VCaP (cell line): ENCODE data around the gene GP9.
A peak's percentile ranks its signal among the peaks of the same experiment; 100 is the strongest.

Experiments used
- H3K27ac ChIP-seq: fragments of 450-650 bp; 2 replicates; pipeline ENCODE4 v1.5.1; 2017
- TF ChIP-seq, protein P1 (sequence below): fragments of 450-650 bp; conservative IDR thresholded peaks from 2 replicates; pipeline ENCODE4 v1.5.1; 2017; ENCODE audit warnings: mild to moderate bottlenecking, moderate library complexity

GP9 gene

DNA sequence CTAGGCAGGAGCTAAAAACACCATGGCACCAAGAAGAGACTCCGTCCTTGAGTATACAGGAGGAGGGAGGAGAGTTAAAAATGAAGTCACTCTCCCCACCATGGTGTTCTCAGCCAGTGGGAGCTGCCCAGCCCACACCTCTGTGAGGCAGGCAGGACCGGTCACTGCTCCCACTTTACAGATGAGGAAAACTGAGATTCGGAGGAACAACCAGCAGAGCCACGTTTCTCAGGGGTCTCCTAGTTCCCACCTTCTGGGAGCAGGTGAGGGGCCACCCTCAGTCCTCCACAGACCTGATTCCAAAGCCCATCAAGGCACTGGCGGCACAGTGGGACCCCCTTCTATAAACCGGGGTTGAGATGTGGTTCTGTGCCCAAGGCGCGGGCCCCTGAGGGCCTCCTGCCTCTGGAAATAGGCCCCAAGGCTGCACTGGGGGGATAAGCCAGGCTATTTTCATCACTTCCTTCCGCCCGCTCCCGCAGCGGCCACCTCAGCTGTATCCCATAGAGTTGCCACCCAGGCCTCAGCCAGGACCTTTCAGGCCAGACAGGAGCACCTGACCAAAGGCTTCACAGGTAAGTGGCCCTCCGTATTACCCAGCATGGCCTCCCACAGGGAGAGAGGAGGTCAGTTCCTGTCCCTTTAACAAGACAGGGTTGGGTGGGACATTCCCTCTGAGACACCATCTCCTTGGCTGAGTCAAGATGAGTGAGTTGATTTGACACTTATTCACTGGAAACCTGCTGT lies at the start of gene GP9:
TSS of gene GP9 (plus strand) at position 504 of the 747 bp plus-strand sequence. CDS start 961 bp downstream, outside the sequence.
- TF ChIP-seq, protein P1, sequence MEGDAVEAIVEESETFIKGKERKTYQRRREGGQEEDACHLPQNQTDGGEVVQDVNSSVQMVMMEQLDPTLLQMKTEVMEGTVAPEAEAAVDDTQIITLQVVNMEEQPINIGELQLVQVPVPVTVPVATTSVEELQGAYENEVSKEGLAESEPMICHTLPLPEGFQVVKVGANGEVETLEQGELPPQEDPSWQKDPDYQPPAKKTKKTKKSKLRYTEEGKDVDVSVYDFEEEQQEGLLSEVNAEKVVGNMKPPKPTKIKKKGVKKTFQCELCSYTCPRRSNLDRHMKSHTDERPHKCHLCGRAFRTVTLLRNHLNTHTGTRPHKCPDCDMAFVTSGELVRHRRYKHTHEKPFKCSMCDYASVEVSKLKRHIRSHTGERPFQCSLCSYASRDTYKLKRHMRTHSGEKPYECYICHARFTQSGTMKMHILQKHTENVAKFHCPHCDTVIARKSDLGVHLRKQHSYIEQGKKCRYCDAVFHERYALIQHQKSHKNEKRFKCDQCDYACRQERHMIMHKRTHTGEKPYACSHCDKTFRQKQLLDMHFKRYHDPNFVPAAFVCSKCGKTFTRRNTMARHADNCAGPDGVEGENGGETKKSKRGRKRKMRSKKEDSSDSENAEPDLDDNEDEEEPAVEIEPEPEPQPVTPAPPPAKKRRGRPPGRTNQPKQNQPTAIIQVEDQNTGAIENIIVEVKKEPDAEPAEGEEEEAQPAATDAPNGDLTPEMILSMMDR = no peak
- peak within 1 kb of the TSS; percentile 64 for H3K27ac ChIP-seq

DNA sequence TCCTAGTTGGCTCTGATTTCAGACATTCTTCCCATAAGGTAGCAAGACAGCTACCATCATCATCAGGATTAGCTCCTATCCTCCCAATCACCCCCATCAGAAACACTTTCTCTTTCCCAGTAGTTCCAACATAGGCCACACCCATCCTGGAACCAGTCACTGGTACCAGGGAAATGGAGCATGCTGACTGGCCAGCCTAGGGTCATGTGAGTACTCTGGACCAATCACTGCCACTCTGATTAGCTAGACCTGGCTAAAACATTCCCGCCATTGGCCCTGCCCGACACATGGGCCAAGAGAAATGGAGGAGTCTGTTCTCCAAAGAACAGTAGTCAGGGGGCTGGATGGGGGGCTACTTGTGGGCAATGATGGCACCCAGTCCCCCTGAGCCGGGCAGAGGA lies 47.1 kb upstream of the GP9 start:
- H3K27ac ChIP-seq = no peak overlapping the region
- TF ChIP-seq, protein P1 = no peak

DNA sequence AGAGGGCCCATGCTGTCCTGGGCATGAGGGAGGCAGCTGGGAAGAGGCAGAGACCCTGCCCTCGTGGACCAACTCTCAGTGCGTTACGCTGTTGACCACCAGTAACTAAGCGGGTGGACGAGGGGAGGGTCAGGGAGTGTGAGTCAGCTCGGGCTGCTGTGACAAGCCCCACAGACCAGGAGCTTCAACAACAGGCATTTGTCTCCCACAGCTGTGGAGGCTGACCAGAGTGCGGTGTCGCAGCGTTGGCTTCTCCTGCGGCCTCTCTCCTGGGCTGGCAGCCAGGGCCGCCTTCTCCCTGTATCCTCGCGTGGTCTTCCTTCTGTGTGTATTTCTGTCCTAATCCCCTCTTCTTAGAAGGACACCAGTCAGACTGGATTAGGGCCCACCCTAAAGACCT lies 46.4 kb upstream of the GP9 start:
- H3K27ac ChIP-seq = no peak overlapping the region
- TF ChIP-seq, protein P1 = no peak

DNA sequence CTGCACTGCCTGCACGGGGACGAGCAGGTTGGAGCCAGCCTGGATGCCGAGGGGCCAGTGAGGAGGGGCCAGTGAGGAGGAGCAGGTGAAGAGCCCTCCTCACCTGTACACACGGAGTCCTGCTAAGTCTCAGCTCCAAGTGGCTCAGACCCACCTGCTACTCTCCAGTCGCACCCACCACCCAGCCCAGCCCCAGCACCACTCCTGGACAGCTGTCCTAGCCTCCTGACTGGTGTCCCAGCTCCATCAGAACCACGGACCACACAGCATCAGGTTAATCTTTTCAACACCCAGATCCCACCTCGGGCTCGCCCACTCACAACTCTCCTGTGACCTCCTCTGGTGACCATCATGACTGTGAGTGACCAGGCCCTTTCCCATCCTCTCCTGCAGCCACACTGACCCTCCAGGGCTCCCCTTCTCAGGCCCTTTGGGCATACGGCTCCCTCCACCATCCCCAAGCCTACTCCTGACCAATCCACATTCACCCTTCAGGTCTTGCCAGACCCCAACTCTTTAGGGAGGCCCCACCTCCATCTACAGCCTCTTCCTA lies 45.7 kb upstream of the GP9 start:
- H3K27ac ChIP-seq = no peak overlapping the region

DNA sequence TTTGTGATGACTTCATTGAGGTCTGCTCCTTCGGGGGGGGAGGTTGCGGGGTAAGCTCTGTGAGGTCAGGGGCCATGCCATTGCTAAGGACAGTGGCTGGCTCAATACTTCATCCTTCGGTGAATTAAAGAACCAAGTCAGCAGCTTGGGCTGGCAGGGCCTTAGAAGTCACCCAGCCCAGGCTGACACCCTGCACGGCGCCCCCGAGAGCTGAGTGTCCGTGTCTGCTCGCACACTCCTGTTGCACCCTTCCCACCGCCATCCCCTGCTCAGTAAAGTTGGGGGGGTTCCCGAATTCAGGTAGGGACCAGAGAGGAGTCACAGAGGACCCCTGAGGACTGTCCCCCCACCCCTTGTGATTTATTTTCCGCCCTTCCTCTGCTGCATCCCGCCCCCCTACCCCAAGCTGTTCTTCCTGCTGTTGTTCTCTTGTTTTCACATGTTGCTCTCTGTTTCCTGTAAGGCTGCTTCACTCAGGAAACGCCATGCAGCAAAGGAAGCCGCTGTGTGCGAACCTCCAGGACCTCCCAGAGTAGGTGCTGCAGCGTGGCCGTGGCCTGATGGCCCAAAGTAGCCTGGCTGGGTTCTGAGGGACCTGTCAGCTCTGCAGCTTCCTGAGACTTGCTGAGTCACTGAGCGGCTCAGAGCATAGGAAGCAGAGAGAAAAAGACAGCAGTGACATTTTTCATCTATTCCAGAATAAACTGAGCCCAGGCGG lies 45.0 kb upstream of the GP9 start:
- TF ChIP-seq, protein P1 = no peak
- H3K27ac ChIP-seq = no peak overlapping the region

More for the DNA sequence above, 45.7 kb upstream of the GP9 start:
- TF ChIP-seq, protein P1 = no peak

DNA sequence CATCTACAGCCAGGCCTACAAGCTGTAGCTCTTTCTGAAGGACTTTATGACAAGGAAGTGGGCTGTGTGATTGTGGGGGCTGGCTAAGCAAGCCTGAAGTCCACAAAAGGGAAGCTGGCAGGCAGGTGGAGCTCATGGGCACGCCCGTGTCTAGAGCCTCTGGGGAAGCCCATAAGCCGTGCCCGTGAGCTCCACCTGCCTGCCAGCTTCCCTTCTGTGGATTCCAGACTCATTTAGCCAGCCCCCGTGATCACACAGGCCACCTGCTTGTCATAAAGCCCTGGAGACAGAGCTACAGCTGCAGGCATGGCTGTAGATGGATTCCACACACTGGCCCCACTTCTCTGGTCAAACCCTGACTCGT lies 44.2 kb upstream of the GP9 start:
- TF ChIP-seq, protein P1 = no peak; the same call in 1 of the 2 replicates
- H3K27ac ChIP-seq = no peak overlapping the region

DNA sequence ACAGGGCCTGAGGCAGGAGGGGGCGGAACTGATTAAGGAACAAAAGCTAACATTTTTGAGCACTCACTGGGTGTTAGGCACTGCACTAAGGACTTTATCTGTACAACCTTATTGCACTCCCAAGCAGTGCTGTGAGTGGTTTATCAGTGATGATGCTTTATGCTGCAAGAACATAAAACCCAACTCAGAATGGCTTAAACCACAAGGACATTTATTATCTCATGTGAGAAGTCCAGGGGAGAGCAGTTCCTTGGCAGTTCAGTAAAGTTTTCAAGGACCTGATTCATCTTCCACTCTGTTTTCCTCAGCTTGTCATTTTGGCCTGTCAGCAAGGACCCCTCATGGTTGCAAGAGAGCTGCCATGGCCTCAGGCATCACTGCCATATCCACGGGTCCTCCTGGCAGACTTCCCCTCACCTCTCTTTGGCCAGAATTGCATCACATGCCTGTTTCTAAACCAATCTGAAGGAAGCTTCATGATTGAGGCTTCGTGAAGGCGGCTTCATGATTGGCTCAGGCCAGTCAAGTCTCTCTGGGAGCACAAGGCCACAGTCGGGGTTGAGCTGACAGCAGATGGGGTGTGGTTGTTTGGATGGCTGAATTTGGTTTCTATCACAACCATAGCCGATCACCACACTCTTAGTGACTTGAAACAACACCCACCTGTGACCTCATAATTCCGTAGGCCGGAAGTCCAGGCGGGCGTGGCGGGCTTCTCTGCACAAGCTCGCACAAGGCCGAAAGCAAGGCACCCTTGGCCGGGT lies 43.7 kb upstream of the GP9 start:
- H3K27ac ChIP-seq = no peak overlapping the region

More for the DNA sequence above, 43.7 kb upstream of the GP9 start:
- TF ChIP-seq, protein P1 = no peak
